ENCODE results near the gene CD151. TPM values are rescaled to one million over a fixed set of nuclear protein-coding genes. Genes with fewer than 3 reads are reported as not detected.

Gene CD151
- total RNA-seq, 1 experiment from 2014 or later = 115 TPM

GRCh38 chr11:824942-825341 lies 7.8 kb upstream of the CD151 start (continued):
- no peak for TF ChIP-seq ERG (CRISPR knock-in tag; IDR thresholded peaks at IDR 0.05)
- no peak for TF ChIP-seq ZNF281 (CRISPR knock-in tag; IDR thresholded peaks at IDR 0.05)
- TF ChIP-seq GRHL2 (CRISPR knock-in tag; IDR thresholded peaks at IDR 0.05; ENCODE audit: insufficient replicate concordance, severe bottlenecking) = no peak
- no peak for TF ChIP-seq RELA (CRISPR knock-in tag; IDR thresholded peaks at IDR 0.05; ENCODE audit: borderline replicate concordance)
- TF ChIP-seq SOX15 (CRISPR knock-in tag; IDR thresholded peaks at IDR 0.05) = no peak
- no peak for TF ChIP-seq NR2C2 (CRISPR knock-in tag; IDR thresholded peaks at IDR 0.05)

- no peaks in the 10 kb centered on the region for H3K36me3 Mint-ChIP-seq
- no peaks in the 10 kb centered on the region for H3K9me3 Mint-ChIP-seq
- DNase-seq (ENCODE audit: low spot score) (no peak), ATAC-seq (no peak)
- H3K4me3 Mint-ChIP-seq = no peak overlapping the region
- CTCF ChIA-PET = interaction anchor here (1.0 kb wide), 2 partner anchors 23 to 50 kb away, joined by 3 read pairs; no protein-coding TSS in a partner anchor
- TF ChIP-seq ATF3 (CRISPR knock-in tag; conservative IDR thresholded peaks at IDR 0.05) (no peak), ESRRA (CRISPR knock-in tag; IDR thresholded peaks at IDR 0.05; ENCODE audit: borderline replicate concordance) (no peak), NR3C1 (CRISPR knock-in tag; conservative IDR thresholded peaks at IDR 0.05; ENCODE audit: low read depth) (no peak), NR2C2 (CRISPR knock-in tag; IDR thresholded peaks at IDR 0.05) (no peak), NFE2L1 (CRISPR knock-in tag; IDR thresholded peaks at IDR 0.05) (no peak), RORB (CRISPR knock-in tag; IDR thresholded peaks at IDR 0.05) (no peak), E2F5 (CRISPR knock-in tag; IDR thresholded peaks at IDR 0.05) (no peak), SOX15 (CRISPR knock-in tag; IDR thresholded peaks at IDR 0.05) (no peak), EMX1 (CRISPR knock-in tag; IDR thresholded peaks at IDR 0.05) (no peak)
- H3K27me3 Mint-ChIP-seq (ENCODE audit: low read depth) = peaks cover 15% of the 10 kb centered on the region
- no peak overlapping the region for H3K27ac Mint-ChIP-seq
- peaks cover 28% of the 10 kb centered on the region for H3K4me1 Mint-ChIP-seq
- POLR2A ChIA-PET = interaction anchor here (1.2 to 1.4 kb wide), 2 partner anchors 21 to 37 kb away, joined by 3 read pairs; partner anchors contain the start of gene PIDD1
Observed at GRCh38 chr11:825366-826226, 7.2 kb upstream of the CD151 start.

GRCh38 chr11:826227-826621 lies 6.5 kb upstream of the CD151 start:
- DNase-seq (ENCODE audit: low spot score) (no peak), ATAC-seq (no peak)
- TF ChIP-seq PRDM15 (CRISPR knock-in tag; IDR thresholded peaks at IDR 0.05) = no peak
- TF ChIP-seq NFATC4 (CRISPR knock-in tag; IDR thresholded peaks at IDR 0.05) = no peak
- TF ChIP-seq NR2C2 (CRISPR knock-in tag; IDR thresholded peaks at IDR 0.05) = no peak
- no peak for TF ChIP-seq E2F5 (CRISPR knock-in tag; IDR thresholded peaks at IDR 0.05)
- TF ChIP-seq ATF2 (CRISPR knock-in tag; IDR thresholded peaks at IDR 0.05; ENCODE audit: borderline replicate concordance, low read depth) = no peak
- TF ChIP-seq ERG (CRISPR knock-in tag; IDR thresholded peaks at IDR 0.05) = no peak
- Mint-ChIP-seq H3K4me3 (peak overlapping the region; percentile 70), H3K36me3 (no peaks in the 10 kb centered on the region), H3K4me1 (peaks cover 31% of the 10 kb centered on the region), H3K27ac (no peak overlapping the region), H3K9me3 (no peaks in the 10 kb centered on the region), H3K27me3 (ENCODE audit: low read depth) (peaks cover 18% of the 10 kb centered on the region)
- POLR2A ChIA-PET = interaction anchor here (1.4 kb wide), 1 partner anchor 22 kb away, joined by 3 read pairs; the partner anchor contains the start of gene PIDD1
- CTCF ChIA-PET = interaction anchor here (1.0 kb wide), 1 partner anchor 22 kb away, joined by 3 read pairs; no protein-coding TSS in a partner anchor

Data from WTC11 (cell line).